ENCODE measurements around the gene APOLD1.

- TF ChIP-seq POLR2A (IDR thresholded peaks at IDR 0.05; ENCODE audit: low read length) (no peak), GATA1 (IDR thresholded peaks at IDR 0.05; ENCODE audit: low read depth, low read length) (no peak)
Measured at GRCh38 chr12:12779007-12779406, 6.5 kb upstream of the APOLD1 start.
